H9 (cell line): ENCODE data around the gene RFFL. TPM values are rescaled to one million over a fixed set of nuclear protein-coding genes. Genes with fewer than 3 reads are reported as not detected.

Experiments
- DNase-seq: peaks from one replicate; pipeline ENCODE4 v3.0.0-alpha.2; 2017
- H2AFZ ChIP-seq: one replicate; pipeline ENCODE4 v1.6.1; 2013; ENCODE audit warnings: mild to moderate bottlenecking, low read length, control low read depth, moderate library complexity
- H2AK5ac ChIP-seq: 2 replicates; pipeline ENCODE4 v1.6.1; 2013; ENCODE audit warnings: low read length, control low read depth, mixed read lengths; ENCODE audit not compliant: insufficient read length
- H2BK120ac ChIP-seq: one replicate; pipeline ENCODE4 v1.6.1; 2013; ENCODE audit warnings: low read depth, mild to moderate bottlenecking, low read length, control low read depth, inconsistent platforms; ENCODE audit not compliant: poor library complexity, severe bottlenecking
- H2BK12ac ChIP-seq: 2 replicates; pipeline ENCODE4 v1.6.1; 2013; ENCODE audit warnings: low read length, control low read depth, mixed read lengths, low read depth; ENCODE audit not compliant: insufficient read length
- H2BK15ac ChIP-seq: 2 replicates; pipeline ENCODE4 v1.6.1; 2013; ENCODE audit warnings: low read depth, low read length, control low read depth
- H2BK20ac ChIP-seq: one replicate; pipeline ENCODE4 v1.6.1; 2013; ENCODE audit warnings: low read depth, mild to moderate bottlenecking, low read length, control low read depth, inconsistent platforms; ENCODE audit not compliant: poor library complexity, severe bottlenecking
- H2BK5ac ChIP-seq: 2 replicates; pipeline ENCODE4 v1.6.1; 2013; ENCODE audit warnings: low read length, control low read depth, mixed read lengths; ENCODE audit not compliant: insufficient read length
- H3K14ac ChIP-seq: 2 replicates; pipeline ENCODE4 v1.6.1; 2013; ENCODE audit warnings: low read length, control low read depth; ENCODE audit not compliant: insufficient read depth
- H3K18ac ChIP-seq: 2 replicates; pipeline ENCODE4 v1.6.1; 2013; ENCODE audit warnings: low read depth, mild to moderate bottlenecking, mixed read lengths, low read length, control low read depth; ENCODE audit not compliant: insufficient read length
- H3K23ac ChIP-seq: 2 replicates; pipeline ENCODE4 v1.6.1; 2013; ENCODE audit warnings: low read length, control low read depth, mixed read lengths, low read depth; ENCODE audit not compliant: insufficient read length
- H3K23me2 ChIP-seq: 2 replicates; pipeline ENCODE4 v1.6.1; 2013; ENCODE audit warnings: low read depth, mild to moderate bottlenecking, mixed read lengths, low read length, control low read depth; ENCODE audit not compliant: insufficient read length, poor library complexity, severe bottlenecking
- H3K27ac ChIP-seq: 2 replicates; pipeline ENCODE4 v1.5.1; 2013; ENCODE audit warnings: low read length, control low read depth, mixed read lengths, low read depth; ENCODE audit not compliant: insufficient read length
- H3K27me3 ChIP-seq: 2 replicates; pipeline ENCODE4 v1.6.1; 2013; ENCODE audit warnings: low read length, control low read depth, inconsistent platforms; ENCODE audit not compliant: insufficient read depth
- H3K4ac ChIP-seq: 2 replicates; pipeline ENCODE4 v1.6.1; 2013; ENCODE audit warnings: low read depth, mild to moderate bottlenecking, control low read depth, inconsistent platforms, low read length, moderate library complexity
- H3K4me1 ChIP-seq: 2 replicates; pipeline ENCODE4 v1.6.1; 2013; ENCODE audit warnings: low read length, control low read depth, inconsistent platforms; ENCODE audit not compliant: insufficient read depth
- H3K4me2 ChIP-seq: 2 replicates; pipeline ENCODE4 v1.6.1; 2013; ENCODE audit warnings: low read length, control low read depth, mixed read lengths; ENCODE audit not compliant: insufficient read length, insufficient read depth
- H3K56ac ChIP-seq: 2 replicates; pipeline ENCODE4 v1.6.1; 2013; ENCODE audit warnings: low read depth, mild to moderate bottlenecking, mixed read lengths, low read length, control low read depth; ENCODE audit not compliant: insufficient read length
- H3K79me1 ChIP-seq: 2 replicates; pipeline ENCODE4 v1.6.1; 2013; ENCODE audit warnings: low read depth, mild to moderate bottlenecking, moderate library complexity, low read length, control low read depth, inconsistent platforms; ENCODE audit not compliant: insufficient read depth, poor library complexity, severe bottlenecking
- H3K79me2 ChIP-seq: 2 replicates; pipeline ENCODE4 v1.6.1; 2013; ENCODE audit warnings: low read length, control low read depth, inconsistent platforms; ENCODE audit not compliant: insufficient read depth
- H3K9ac ChIP-seq: 2 replicates; pipeline ENCODE4 v1.6.1; 2013; ENCODE audit warnings: low read length, control low read depth, mixed read lengths; ENCODE audit not compliant: insufficient read length; ENCODE audit errors: extremely low read depth
- H3K9me3 ChIP-seq: one replicate; pipeline ENCODE4 v1.6.1; 2013; ENCODE audit warnings: low read depth, low read length, inconsistent platforms; ENCODE audit not compliant: control insufficient read depth
- H3T11ph ChIP-seq: one replicate; pipeline ENCODE4 v1.6.1; 2013; ENCODE audit warnings: mild to moderate bottlenecking, low read length, control low read depth, inconsistent platforms
- H4K20me1 ChIP-seq: one replicate; pipeline ENCODE4 v1.6.1; 2013; ENCODE audit not compliant: control insufficient read depth, insufficient read length, insufficient read depth
- H4K5ac ChIP-seq: 2 replicates; pipeline ENCODE4 v1.6.1; 2013; ENCODE audit warnings: low read depth, mild to moderate bottlenecking, mixed read lengths, low read length, control low read depth; ENCODE audit not compliant: insufficient read length
- H4K8ac ChIP-seq: replicated peaks from 2 replicates; pipeline ENCODE4 v1.6.1; 2013; ENCODE audit warnings: low read length, control low read depth, mixed read lengths, low read depth; ENCODE audit not compliant: insufficient read length
- H4K91ac ChIP-seq: 2 replicates; pipeline ENCODE4 v1.6.1; 2013; ENCODE audit warnings: low read depth, mild to moderate bottlenecking, moderate library complexity, mixed read lengths, low read length, control low read depth; ENCODE audit not compliant: insufficient read length
- H3K27ac Mint-ChIP-seq, 3 experiments: 2 replicates in 2 of 3; 3 replicates in 1 of 3; pipeline ENCODE4 v1.8.0; 2020 to 2021; ENCODE audit warnings: mixed read lengths in 3 of 3, mild to moderate bottlenecking in 1 of 3, moderate library complexity in 1 of 3
- H3K27me3 Mint-ChIP-seq: 2 replicates; pipeline ENCODE4 v1.8.0; 2021; ENCODE audit warnings: low read depth, mild to moderate bottlenecking, moderate library complexity, mixed read lengths
- H3K36me3 Mint-ChIP-seq, 3 experiments: 2 replicates in 2 of 3; 3 replicates in 1 of 3; pipeline ENCODE4 v1.8.0; 2020 to 2021; ENCODE audit warnings: low read depth in 3 of 3, mixed read lengths in 3 of 3; ENCODE audit not compliant: insufficient read depth in 1 of 3
- H3K4me1 Mint-ChIP-seq, 2 experiments: 2 replicates each; pipeline ENCODE4 v1.8.0; 2020; ENCODE audit warnings: mixed read lengths in 2 of 2
- H3K4me3 Mint-ChIP-seq, 2 experiments: 2 replicates in 1 of 2; 3 replicates in 1 of 2; pipeline ENCODE4 v1.8.0; 2020 to 2021; ENCODE audit warnings: mild to moderate bottlenecking in 2 of 2, mixed read lengths in 2 of 2, moderate library complexity in 1 of 2
- H3K9me3 Mint-ChIP-seq, 2 experiments: 2 replicates in 1 of 2; 3 replicates in 1 of 2; pipeline ENCODE4 v1.8.0; 2020; ENCODE audit warnings: mild to moderate bottlenecking in 2 of 2, mixed read lengths in 2 of 2, moderate library complexity in 1 of 2
- CTCF ChIP-seq: fragments of 200-600 bp; sonication (generic); conservative IDR thresholded peaks from 3 replicates; pipeline ENCODE4 v1.8.0; 2021; ENCODE audit warnings: antibody characterized with exemption, mild to moderate bottlenecking
- WGBS: extraction: QIAGEN DNeasy Blood & Tissue Kit; methylation state at CpG from one replicate; pipeline ENCODE4 v1.1.7; 2013; ENCODE audit warnings: missing lambda C conversion rate, low lambda C conversion rate, mixed read lengths; ENCODE audit not compliant: insufficient read length; ENCODE audit errors: extremely low coverage; 5-methylcytosine and 5-hydroxymethylcytosine counted together
- total RNA-seq: library from RNA; stranded (reverse); gene quantifications from 2 replicates; pipeline ENCODE4 v1.2.1, GENCODE V29; 2021

RFFL gene
- total RNA-seq, 1 experiment from 2014 or later = 21.1 TPM

GRCh38 chr17:34988644-34989043, 74.9 kb downstream of the RFFL start:
- Histone ChIP-seq H4K91ac (no peak overlapping the region), H3K79me2 (no peaks in the 10 kb centered on the region; the same call in 1 of the 2 replicates), H3K4ac (no peak overlapping the region), H2AFZ (no peak overlapping the region), H3K9ac (no peak overlapping the region), H4K8ac (no peak overlapping the region), H3K27me3 (no peaks in the 10 kb centered on the region), H2BK120ac (no peak overlapping the region), H4K5ac (no peak overlapping the region), H3K56ac (no peak overlapping the region), H2BK5ac (no peak overlapping the region), H2BK12ac (no peak overlapping the region), H2AK5ac (no peak overlapping the region), H3K4me1 (no peaks in the 10 kb centered on the region), H2BK15ac (no peak overlapping the region), H3K23me2 (no peaks in the 10 kb centered on the region), H2BK20ac (no peak overlapping the region), H3K79me1 (no peaks in the 10 kb centered on the region), H3K18ac (no peak overlapping the region), H3K23ac (no peak overlapping the region), H3K27ac (no peak overlapping the region), H3K14ac (no peak overlapping the region), H4K20me1 (no peaks in the 10 kb centered on the region), H3K4me2 (no peak overlapping the region), H3T11ph (no peak overlapping the region), H3K9me3 (no peaks in the 10 kb centered on the region)
- TF ChIP-seq CTCF = no peak
- Mint-ChIP-seq H3K4me3 (no peak overlapping the region), H3K9me3 (no peaks in the 10 kb centered on the region), H3K36me3 (peaks cover 56 to 97% (median 94%) of the 10 kb centered on the region in 3 experiments), H3K27me3 (no peaks in the 10 kb centered on the region; the same call in 1 of the 2 replicates), H3K27ac (no peak overlapping the region), H3K4me1 (peaks cover 0 to 2% of the 10 kb centered on the region in 2 experiments; a peak in 1 of 4 replicates)
- no CpG with 5 or more reads among the region's 2 CpGs for WGBS
- DNase-seq = no peak
